ENCODE measurements around the gene P3H1.
"Not testable (repeated sequence)": the region's sequence is repeated elsewhere in the genome, so short reads cannot be mapped to it uniquely, and the experiment has no call there.

The P3H1 gene

DNA sequence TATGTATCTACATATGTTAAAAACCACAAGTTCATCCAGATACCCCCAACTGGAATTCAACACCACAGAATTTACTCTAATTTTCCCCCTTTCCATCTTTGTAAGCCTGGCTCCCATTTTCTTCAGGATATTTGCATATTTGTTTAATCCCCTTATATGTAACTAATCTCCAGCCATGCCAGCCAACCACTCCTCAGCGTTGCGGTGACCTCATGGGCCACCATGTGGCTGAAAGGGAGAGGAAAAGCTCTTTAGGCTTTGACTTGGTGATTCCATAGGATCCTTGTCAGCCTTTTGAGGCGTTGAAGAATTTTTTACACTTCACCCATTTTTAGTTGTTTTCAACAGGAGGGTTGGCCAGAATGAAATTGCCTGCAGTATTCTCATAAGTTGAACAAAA, 36.8 kb downstream of the P3H1 start:
- no peak for DNase-seq (ENCODE audit: low spot score)

- not testable (repeated sequence) for DNase-seq (ENCODE audit: low spot score)
Observed at GRCh38 chr1:42725820-42726219, 41.0 kb downstream of the P3H1 start.

GRCh38 chr1:42723511-42723910, 43.3 kb downstream of the P3H1 start:
- no peak for DNase-seq (ENCODE audit: low spot score)

- not testable (repeated sequence) for DNase-seq (ENCODE audit: low spot score)
Observed at GRCh38 chr1:42722403-42722802, 44.4 kb downstream of the P3H1 start.

- DNase-seq (ENCODE audit: low spot score): no peak
Observed at GRCh38 chr1:42721926-42722325, 44.9 kb downstream of the P3H1 start.

DNA sequence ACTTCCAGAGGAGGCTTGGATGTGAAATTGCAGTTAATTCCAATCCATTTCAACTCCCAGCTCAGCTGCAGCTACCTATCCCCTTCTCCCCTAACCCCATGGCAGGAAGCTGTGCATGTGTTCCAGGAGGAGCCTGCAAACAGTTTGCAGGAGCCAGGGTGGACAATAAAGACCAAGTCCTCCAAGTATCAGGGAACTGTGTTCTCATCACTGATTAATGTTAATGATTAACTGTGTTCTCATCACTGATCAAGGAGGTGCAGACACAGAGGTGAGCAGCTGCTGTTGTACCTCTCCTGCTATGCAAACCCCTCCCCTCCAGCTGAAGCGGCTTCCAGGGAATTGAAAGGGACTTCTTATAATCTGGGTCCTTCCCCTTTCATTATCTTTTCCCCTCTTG, 46.0 kb downstream of the P3H1 start:
- no peak for DNase-seq (ENCODE audit: low spot score)

- DNase-seq (ENCODE audit: low spot score): not testable (repeated sequence)
Observed at GRCh38 chr1:42714441-42714840, 52.4 kb downstream of the P3H1 start.

- no peak for DNase-seq (ENCODE audit: low spot score)
Observed at GRCh38 chr1:42713293-42713692, 53.5 kb downstream of the P3H1 start.

DNA sequence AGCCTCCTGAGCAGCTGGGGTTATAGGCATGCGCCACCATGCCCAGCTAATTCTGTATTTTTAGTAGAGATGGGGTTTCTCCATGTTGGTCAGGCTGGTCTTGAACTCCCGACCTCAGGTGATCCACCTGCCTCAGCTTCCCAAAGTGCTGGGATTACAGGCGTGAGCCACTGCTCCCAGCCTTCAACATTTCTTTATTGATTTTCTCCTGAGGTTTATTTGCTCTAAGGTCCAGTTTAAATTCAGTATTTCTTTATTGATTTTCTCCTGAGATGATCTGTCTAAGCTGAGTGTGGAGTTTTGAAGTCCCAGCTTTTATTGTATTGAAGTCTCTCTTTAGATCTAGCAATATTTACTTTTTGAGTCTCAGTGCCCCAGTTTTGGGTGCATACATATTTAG, 54.0 kb downstream of the P3H1 start:
- DNase-seq (ENCODE audit: low spot score): not testable (repeated sequence)

GRCh38 chr1:42703888-42704464, 62.9 kb downstream of the P3H1 start:
- no peak for DNase-seq (ENCODE audit: low spot score)

- no peak for DNase-seq (ENCODE audit: low spot score)
Observed at GRCh38 chr1:42700006-42700405, 66.8 kb downstream of the P3H1 start.

- no peak for DNase-seq (ENCODE audit: low spot score)
Observed at GRCh38 chr1:42698081-42698813, 68.6 kb downstream of the P3H1 start.
